RPMI7951 (cell line): ENCODE results near the gene CAMK2B. TPM values are rescaled to one million over a fixed set of nuclear protein-coding genes. Genes with fewer than 3 reads are reported as not detected.
"Not testable (repeated sequence)": the region's sequence is repeated elsewhere in the genome, so short reads cannot be mapped to it uniquely, and the experiment has no call there.

Experiments
- DNase-seq: peaks from one replicate; pipeline ENCODE4 v3.0.0-alpha.2; 2012; ENCODE audit warnings: low read depth
- total RNA-seq: library from RNA; depleted of rRNA; stranded (reverse); fragments of >200 nt; shearing (Covaris generic); gene quantifications from 2 replicates; pipeline ENCODE4 v1.2.3, GENCODE V29; 2014; rRNA removed

The CAMK2B gene
- total RNA-seq, 1 experiment from 2014 or later, result 19.6 TPM

DNA sequence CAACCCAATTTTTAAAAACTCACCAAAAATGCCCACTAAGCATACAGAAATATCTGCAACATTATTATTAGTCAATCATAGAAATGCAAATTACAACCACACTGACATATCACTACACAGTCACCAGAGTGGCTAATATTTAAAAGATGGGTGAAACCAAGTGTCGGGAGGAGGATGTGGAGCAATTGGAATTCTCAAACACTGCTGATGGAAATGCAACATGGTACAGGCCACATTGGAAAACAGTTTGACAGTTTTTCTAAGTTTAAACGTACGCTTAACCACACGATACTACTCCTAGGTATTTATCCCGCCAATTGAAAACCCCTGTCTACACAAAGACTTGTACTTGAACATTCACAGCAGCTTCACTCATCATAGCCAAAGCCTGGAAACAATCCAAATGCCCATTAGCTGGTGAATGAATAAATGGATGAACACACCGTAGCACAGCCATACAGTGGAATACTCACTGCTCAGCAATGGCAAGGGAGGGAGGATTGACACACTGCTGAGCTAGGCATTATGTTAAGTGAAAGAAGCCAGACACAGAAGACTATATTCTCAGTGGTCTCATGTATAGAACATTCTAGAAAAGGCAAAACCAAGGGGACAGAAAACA is 152.5 kb downstream of the CAMK2B start:
- peak; percentile 40 for DNase-seq

DNA sequence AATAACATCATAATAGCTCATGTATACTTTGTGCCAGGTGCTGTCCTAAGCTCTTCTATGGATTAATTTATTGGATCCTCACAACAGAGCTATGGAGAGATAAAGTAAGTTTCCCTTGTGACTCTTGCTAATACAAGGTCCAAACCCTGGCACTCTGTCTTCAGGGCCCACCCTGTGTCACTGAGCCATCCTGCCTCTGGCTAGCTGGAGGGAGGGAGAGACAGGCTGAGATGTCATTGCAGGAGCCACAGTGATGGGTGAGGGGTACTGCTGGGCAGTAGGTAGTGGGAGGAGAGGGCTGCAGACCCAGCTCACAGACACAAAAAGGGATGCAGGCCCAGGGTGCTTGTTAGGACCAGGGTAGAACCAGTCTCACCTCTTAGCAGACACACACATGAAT is 153.0 kb downstream of the CAMK2B start:
- no peak for DNase-seq

DNA sequence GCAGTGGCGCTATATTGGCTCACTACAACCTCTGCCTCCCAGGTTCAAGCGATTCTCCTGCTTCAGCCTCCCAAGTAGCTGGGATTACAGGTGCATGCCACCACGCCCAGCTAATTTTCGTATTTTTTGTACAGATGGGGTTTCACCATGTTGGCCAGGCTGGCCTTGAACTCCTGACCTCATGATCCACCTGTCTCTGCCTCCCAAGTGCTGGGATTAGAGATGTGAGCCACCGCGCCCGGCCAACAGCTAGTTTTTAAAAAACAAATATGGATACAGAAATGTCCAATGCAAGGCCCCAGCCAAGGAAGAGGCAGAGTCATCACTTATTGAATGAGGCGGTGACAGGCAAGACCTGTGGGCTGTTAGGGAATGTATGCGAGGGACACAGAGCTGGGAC is 153.5 kb downstream of the CAMK2B start:
- not testable (repeated sequence) for DNase-seq

DNA sequence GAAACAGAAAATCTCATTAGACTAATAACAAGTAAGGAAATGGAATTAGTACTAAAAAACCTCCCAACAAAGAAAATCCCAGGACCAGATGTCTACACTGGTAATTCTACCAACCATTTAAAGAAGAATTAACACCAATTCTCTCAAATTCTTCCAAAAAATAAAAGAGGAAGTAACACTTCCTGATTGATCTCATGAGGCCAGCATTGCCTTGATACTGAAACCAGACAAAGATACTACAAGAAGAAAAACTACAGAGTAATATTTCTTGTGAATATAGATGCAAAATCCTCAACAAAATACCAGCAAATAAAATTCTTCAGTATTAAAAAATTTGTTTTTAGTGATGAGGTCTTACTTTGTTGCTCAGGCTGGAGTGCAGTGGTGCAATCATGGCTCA is 157.5 kb downstream of the CAMK2B start:
- no peak for DNase-seq

Other genes with a start within 250 kb of the CAMK2B start
- 13.1 and 35.0 TPM in 2 replicates for gene POLM, start 243.1 kb downstream of the CAMK2B start, total RNA-seq
- 73.7 and 79.7 TPM in 2 replicates for gene AEBP1, start 221.2 kb downstream of the CAMK2B start, total RNA-seq
- gene POLD2, start 202.0 kb downstream of the CAMK2B start, total RNA-seq, result 193 and 210 TPM in 2 replicates
- not detected in 2 replicates for gene MYL7, start 184.3 kb downstream of the CAMK2B start, total RNA-seq
- 2.4 and 2.6 TPM in 2 replicates for gene GCK, start 136.2 kb downstream of the CAMK2B start, total RNA-seq
- 118 and 143 TPM in 2 replicates for gene YKT6, start 124.6 kb downstream of the CAMK2B start, total RNA-seq
- 47.0 and 81.1 TPM in 2 replicates for gene NUDCD3, start 165.1 kb upstream of the CAMK2B start, total RNA-seq
- gene NPC1L1, start 215.7 kb upstream of the CAMK2B start, total RNA-seq, result not detected in 2 replicates
- 120 and 127 TPM in 2 replicates for gene DDX56, start 248.3 kb upstream of the CAMK2B start, total RNA-seq